Tibial artery (tissue), 4 donors: ENCODE measurements around the gene KCNK13.

Source experiments
- DNase-seq, 2 donors: peaks; one replicate each; pipeline ENCODE4 v3.0.0-alpha.2; 2019
- H3K27ac ChIP-seq, 2 donors: fragments of 200-600 bp; sonication (generic) in 1 of 2; 1 replicate in 1 of 2; 2 replicates in 1 of 2; pipeline ENCODE4 v1.5.1; 2018 to 2019; ENCODE audit warnings: mild to moderate bottlenecking in 1 of 2
- H3K27me3 ChIP-seq, 2 donors: fragments of 200-600 bp; sonication (generic) in 1 of 2; one replicate each; pipeline versions ENCODE4 v1.5.1 to v1.6.0; 2016 to 2019
- H3K36me3 ChIP-seq, 3 donors: fragments of 200-600 bp; sonication (generic) in 2 of 3; one replicate each; pipeline ENCODE4 v1.5.1; 2016 to 2019; ENCODE audit warnings: mild to moderate bottlenecking in 2 of 3
- H3K4me1 ChIP-seq, 4 donors: fragments of 200-600 bp; sonication (generic) in 2 of 4; 1 replicate in 3 of 4; 2 replicates in 1 of 4; pipeline ENCODE4 v1.5.1; 2016 to 2019
- H3K4me3 ChIP-seq, 2 donors: fragments of 200-600 bp; sonication (generic) in 1 of 2; 1 replicate in 1 of 2; 2 replicates in 1 of 2; pipeline ENCODE4 v1.5.1; 2018 to 2019; ENCODE audit warnings: mild to moderate bottlenecking in 2 of 2
- H3K9me3 ChIP-seq, 3 donors: fragments of 200-600 bp; sonication (generic) in 1 of 3; one replicate each; pipeline ENCODE4 v1.5.1; 2016 to 2019
- intact Hi-C: fragments of 100-400 bp; cut with DNase I; formaldehyde crosslinking; loops from one replicate; pipeline ENCODE4 v1.15.0; 2023; ENCODE audit warnings: low total_unique reads
- TF ChIP-seq, protein P1 (sequence below), 2 experiments: fragments of 200-600 bp in 1 of 2; fragments of 450-650 bp in 1 of 2; IDR thresholded peaks; one replicate each; pipeline ENCODE4 v1.5.1; 2017 to 2019; ENCODE audit warnings: antibody characterized with exemption in 2 of 2, mild to moderate bottlenecking in 1 of 2, moderate library complexity in 1 of 2

KCNK13 gene

DNA sequence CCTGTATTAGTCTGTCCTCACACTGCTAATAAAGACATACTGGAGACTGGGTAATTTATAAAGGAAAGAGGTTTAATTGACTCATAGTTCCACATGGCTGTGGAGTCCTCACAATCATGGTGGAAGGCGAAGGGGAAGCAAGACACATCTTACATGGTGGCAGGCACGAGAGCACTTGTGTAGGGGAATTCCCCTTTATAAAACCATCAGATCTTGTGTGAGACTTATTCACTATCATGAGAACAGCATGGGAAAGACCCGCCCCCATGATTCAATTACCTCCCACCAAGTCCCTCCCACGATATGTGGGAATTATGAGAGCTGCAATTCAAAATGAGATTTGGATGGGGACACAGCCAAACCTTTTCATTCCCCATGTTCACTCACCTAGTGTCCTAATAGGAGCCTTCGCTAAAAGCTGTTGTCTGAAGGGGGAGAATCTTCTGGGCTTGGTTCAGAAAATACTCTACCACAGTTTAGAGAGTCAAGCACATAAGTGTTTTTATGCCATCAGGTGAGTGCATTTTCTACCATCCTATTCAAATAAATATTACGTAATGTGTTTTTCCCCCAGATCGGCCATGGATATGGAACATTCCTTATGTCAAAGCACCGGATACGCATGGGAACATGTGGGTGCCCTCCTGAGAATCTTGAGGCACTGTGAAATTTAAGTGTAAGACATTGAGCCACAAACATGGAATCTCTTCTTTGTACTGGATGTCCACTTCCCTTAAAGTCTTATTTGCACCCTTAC lies 19.1 kb upstream of the KCNK13 start:
- Histone ChIP-seq H3K4me3 (no peak overlapping the region), H3K9me3 (peaks cover 0 to 2% (median 0%) of the 10 kb centered on the region in 3 donors), H3K27ac (no peak overlapping the region), H3K27me3 (no peaks in the 10 kb centered on the region), H3K4me1 (no peaks in the 10 kb centered on the region), H3K36me3 (peaks cover 9 to 31% (median 24%) of the 10 kb centered on the region in 3 donors)
- TF ChIP-seq, protein P1, sequence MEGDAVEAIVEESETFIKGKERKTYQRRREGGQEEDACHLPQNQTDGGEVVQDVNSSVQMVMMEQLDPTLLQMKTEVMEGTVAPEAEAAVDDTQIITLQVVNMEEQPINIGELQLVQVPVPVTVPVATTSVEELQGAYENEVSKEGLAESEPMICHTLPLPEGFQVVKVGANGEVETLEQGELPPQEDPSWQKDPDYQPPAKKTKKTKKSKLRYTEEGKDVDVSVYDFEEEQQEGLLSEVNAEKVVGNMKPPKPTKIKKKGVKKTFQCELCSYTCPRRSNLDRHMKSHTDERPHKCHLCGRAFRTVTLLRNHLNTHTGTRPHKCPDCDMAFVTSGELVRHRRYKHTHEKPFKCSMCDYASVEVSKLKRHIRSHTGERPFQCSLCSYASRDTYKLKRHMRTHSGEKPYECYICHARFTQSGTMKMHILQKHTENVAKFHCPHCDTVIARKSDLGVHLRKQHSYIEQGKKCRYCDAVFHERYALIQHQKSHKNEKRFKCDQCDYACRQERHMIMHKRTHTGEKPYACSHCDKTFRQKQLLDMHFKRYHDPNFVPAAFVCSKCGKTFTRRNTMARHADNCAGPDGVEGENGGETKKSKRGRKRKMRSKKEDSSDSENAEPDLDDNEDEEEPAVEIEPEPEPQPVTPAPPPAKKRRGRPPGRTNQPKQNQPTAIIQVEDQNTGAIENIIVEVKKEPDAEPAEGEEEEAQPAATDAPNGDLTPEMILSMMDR (IDR thresholded peaks at IDR 0.05): no peak
- no peak for DNase-seq
- intact Hi-C loops: no loop called here

DNA sequence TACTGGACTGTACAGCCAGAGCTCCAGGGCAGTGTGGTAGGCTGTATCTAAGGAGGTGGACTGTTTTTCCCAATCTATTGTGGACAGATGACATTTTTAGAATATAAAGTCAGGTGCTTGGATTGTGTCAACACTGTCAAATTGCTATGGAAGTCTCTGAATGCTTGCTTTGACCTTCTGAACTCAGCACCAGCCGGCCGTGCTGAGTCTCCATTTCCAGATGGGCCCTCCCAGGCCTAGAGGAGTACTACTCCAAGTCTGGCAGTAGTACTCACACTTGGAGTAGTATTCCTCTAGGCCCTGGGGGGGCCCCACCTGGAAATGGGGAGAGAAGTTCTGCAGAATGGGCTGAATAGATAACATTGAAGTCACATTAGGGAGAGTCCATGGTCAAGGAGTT lies 16.2 kb upstream of the KCNK13 start:
- TF ChIP-seq, protein P1 (IDR thresholded peaks at IDR 0.05): no peak
- Histone ChIP-seq H3K4me3 (no peak overlapping the region), H3K27me3 (peaks cover 0 to under 1% of the 10 kb centered on the region in 2 donors), H3K36me3 (peaks cover 0 to 21% (median 14%) of the 10 kb centered on the region in 3 donors), H3K9me3 (no peaks in the 10 kb centered on the region), H3K4me1 (no peaks in the 10 kb centered on the region), H3K27ac (no peak overlapping the region)
- no peak for DNase-seq
- intact Hi-C loops: no loop called here

DNA sequence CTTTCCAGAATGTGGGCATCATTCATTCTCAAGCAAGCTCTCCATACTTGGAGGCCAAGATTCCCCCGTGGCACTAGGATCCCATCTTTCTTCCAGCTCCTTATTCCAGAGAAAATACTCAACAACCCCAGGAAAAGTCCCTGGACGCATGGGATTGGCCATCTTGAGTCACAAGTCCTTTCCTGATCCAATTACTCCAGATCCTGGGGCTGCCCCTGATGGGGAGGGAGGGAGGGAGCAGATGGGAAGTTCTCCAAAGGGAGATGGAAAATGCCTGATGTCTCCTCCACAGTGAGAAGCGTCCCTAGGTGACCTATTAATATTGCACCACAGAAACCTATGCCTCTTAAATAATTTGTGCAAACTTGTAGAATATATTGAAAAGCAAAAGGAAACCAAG lies 12.4 kb upstream of the KCNK13 start:
- TF ChIP-seq, protein P1 (IDR thresholded peaks at IDR 0.05): no peak
- intact Hi-C loops: no loop called here
- Histone ChIP-seq H3K4me1 (no peaks in the 10 kb centered on the region), H3K9me3 (no peaks in the 10 kb centered on the region), H3K27me3 (peaks cover 0 to 21% of the 10 kb centered on the region in 2 donors), H3K36me3 (peaks cover 0 to 8% (median 5%) of the 10 kb centered on the region in 3 donors), H3K27ac (no peak overlapping the region), H3K4me3 (no peak overlapping the region)
- no peak for DNase-seq

DNA sequence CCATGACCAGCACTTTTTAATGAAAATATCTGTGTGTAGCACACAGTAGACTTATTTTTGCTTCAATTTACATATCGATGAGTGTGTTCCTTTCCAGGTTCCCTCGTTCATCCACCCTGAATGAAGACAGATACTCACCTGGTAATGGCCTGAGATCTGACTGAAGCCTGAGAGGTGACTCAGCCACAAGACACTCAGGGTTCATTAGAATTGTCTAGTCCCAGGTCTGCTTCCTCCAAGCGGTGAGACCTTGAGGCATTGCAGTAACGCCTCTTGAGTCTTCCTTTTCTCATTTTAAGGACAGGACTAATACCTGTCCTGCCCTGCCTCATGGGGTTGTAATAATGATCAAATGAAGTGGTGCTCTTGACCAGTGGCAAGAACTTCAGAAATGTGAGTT lies 11.5 kb upstream of the KCNK13 start:
- H3K27me3 ChIP-seq: peaks cover 0 to 21% of the 10 kb centered on the region in 2 donors
- intact Hi-C loops: no loop called here
- H3K4me1 ChIP-seq: no peaks in the 10 kb centered on the region
- DNase-seq: no peak
- H3K27ac ChIP-seq: no peak overlapping the region
- TF ChIP-seq, protein P1 (IDR thresholded peaks at IDR 0.05): no peak
- no peak overlapping the region for H3K4me3 ChIP-seq
- no peaks in the 10 kb centered on the region for H3K9me3 ChIP-seq
- H3K36me3 ChIP-seq: no peaks in the 10 kb centered on the region

DNA sequence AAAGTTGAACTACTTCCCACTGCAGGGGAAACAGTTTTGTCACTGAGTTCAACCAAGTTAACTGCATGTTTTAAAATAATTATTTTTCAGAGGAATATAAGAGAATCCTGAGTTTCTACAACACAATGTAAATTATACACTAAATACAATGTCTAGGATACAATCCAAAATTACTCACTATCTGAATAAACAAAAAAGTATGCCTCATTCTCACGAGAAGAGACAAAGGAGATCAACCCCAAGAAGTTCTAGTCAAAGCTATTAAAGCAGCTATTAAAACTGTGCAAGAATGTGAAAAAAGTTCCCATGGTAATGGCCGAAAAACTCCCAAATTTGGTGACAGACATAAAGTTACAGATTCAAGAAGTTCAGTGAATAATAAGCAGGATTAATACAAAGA lies 8.8 kb upstream of the KCNK13 start:
- no peak for DNase-seq
- Histone ChIP-seq H3K9me3 (no peaks in the 10 kb centered on the region), H3K27me3 (peaks cover 0 to 28% of the 10 kb centered on the region in 2 donors), H3K4me3 (no peak overlapping the region), H3K27ac (no peak overlapping the region), H3K4me1 (no peaks in the 10 kb centered on the region), H3K36me3 (no peaks in the 10 kb centered on the region)
- intact Hi-C loops: no loop called here
- TF ChIP-seq, protein P1 (IDR thresholded peaks at IDR 0.05): no peak
